Activated naive CD4-positive, alpha-beta T cell treated with anti-CD3 and anti-CD28 coated beads, Interleukin-2, amount 50 U/mL, for 16 hours (primary cell): ENCODE results near the gene TEX261.

ENCODE experiments used
- DNase-seq: peaks from one replicate; pipeline ENCODE4 v3.0.0-alpha.2; 2020

Gene TEX261

DNA sequence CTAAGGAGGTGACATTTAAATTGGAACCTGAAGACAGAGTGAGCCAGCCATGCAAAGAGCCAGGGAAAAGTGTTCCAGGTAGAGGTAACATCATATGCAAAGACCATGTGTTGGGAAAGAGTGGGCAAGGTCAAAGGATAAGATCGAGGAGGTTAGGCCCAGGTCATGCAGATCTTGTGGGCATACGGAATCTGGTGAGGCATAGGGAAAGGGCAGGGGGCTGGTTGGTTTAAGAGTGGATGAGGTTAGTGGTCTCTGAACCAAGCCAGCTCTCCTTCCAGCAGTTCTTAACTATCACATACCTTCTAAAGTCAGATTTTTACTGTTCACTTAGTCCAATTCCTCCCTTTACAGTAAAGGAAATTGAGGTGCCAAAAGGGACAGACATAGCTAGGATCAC is 13.3 kb downstream of the TEX261 start:
- DNase-seq = no peak

- DNase-seq = no peak
Measured at GRCh38 chr2:70979626-70980025, 15.0 kb downstream of the TEX261 start.

- DNase-seq = no peak
Measured at GRCh38 chr2:70979180-70979488, 15.5 kb downstream of the TEX261 start.

GRCh38 chr2:70978341-70979179 is 16.1 kb downstream of the TEX261 start, which contains the start of gene ANKRD53:
Gene ANKRD53, plus strand, starts transcription at chr2:70978630. Its CDS starts 16 bp downstream, at chr2:70978646.
- no peak for DNase-seq

GRCh38 chr2:70977605-70978205 is 17.0 kb downstream of the TEX261 start:
- no peak for DNase-seq

- DNase-seq = no peak
Measured at GRCh38 chr2:70975237-70975636, 19.4 kb downstream of the TEX261 start.

DNA sequence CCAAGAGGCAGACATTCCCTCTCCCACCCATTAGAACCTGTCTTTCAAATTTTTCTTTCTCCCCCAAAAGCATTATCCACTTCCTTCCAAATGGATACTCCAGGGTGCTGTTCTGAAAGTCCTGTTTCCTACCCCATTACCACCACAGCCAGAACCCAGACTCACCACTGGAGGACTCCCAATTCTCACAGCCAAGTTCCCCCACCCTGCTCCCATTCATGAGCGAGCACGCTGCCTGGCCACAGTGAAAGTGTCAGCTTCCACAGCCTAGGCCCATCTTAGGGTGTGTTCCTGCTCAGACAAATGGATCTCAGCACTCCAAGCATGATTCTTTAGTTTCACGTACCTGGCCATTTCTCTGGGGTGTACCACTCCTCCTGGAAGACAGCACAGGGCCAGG is 20.1 kb downstream of the TEX261 start:
- DNase-seq = no peak

- DNase-seq = no peak
Measured at GRCh38 chr2:70967189-70967588, 27.5 kb downstream of the TEX261 start.

- DNase-seq = no peak
Measured at GRCh38 chr2:70966681-70967080, 28.0 kb downstream of the TEX261 start.

- no peak for DNase-seq
Measured at GRCh38 chr2:70965506-70965905, 29.2 kb downstream of the TEX261 start.

DNA sequence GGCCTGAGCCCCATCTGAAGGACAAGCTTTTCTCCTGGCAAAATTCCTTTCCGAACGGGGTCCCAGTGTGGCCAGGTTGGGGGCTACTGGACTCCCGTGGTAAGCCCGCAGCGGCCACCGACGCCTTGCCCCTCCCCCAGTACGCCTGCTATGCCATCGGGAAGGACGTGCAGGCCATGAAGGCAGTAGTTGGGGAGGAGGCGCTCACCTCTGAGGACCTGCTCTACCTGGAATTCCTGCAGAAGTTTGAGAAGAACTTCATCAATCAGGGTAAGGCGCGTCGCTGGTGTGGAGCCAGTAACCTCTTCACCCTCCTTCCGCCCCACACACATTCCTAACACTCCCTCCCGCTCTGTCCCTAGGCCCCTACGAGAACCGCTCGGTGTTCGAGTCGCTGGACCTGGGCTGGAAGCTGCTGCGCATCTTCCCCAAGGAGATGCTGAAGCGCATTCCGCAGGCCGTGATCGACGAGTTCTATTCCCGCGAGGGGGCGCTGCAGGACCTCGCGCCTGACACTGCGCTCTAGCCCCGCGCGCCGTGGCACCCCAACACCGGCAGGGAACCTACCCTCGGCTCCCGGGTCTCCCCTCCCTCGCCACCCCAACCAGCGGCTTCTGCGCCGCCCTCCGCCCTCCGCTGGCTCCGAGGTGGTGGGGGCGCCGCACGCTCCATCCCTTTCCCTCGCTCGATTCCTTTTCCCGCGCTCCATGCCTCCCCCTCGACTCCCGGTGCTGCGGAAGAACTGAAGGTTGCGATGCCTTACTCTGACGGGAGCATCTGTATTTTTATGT is 29.9 kb downstream of the TEX261 start:
- peak; percentile 86 for DNase-seq

GRCh38 chr2:70964133-70964532 is 30.5 kb downstream of the TEX261 start:
- DNase-seq = no peak

DNA sequence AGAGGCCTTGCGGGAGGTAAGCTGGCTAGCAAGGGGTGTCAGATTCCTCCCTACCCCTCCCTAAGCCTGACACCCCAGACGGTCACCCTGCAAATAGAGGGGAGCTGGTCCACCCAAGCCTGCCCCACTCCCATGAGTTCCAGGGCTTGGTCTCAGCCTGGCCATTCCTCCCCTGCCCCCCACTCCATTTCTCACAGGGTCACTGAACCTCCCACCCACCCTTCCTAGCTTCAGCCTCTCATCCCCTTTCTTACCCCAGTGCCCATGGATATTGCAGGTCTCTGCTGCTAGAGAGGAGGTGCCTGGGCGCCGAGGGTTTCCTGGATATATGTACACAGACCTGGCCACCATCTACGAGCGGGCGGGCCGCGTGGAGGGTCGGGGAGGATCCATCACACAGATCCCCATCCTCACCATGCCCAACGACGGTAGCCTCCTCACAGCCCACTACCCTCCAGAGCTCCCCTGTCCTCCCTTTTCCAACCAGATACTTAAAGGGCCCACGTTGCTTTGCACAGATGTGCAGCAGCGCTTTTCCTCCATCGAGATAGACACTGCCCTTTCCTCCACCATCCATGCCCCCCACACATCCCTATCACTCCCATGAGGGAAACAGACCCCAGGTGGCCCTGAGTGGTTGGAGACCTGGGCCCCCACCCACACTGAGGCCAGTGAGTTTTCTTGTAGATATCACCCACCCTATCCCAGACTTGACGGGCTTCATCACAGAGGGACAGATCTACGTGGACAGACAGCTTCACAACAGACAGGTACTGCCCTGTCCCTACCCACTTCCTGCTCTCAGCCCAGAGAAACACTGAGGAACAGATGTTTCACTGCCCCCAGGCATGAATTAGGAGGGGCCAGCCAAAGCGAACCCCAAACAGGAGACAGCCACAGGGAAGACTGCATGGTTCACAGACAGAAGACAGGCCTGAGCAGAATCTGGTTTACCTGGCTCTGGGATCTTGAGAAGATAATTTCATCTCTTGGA is 31.5 kb downstream of the TEX261 start:
- no peak for DNase-seq

DNA sequence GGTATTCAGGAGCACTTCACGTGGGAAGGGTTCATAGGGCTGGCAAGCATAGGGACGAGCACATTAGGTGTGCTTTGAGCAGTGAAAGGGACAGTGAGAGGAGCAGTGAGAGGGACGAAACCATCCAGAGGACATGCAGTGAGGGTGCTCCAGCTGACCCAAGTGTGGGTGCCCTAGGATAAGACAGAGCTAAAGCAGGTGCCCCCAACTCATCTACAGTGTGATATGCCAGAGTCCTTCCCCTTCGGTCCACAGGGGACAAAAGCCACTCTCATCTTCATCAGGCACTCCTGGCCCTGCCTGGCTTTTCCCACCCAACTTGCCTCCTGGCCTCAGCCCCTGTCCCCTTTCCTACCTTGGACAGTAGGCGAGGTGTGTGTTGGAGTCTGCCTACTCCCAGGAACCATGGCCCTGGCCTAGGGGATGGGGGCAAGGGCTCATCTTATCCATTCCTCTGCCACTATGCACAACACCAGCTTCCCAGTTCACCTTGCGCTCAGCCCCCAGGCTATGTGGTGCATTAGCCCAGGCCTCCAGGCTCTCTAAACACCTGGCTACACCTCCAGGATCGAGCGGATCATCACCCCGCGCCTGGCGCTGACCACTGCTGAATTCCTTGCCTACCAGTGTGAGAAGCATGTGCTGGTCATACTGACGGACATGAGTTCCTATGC is 32.3 kb downstream of the TEX261 start:
- DNase-seq = no peak

GRCh38 chr2:70961648-70961994 is 33.1 kb downstream of the TEX261 start:
- no peak for DNase-seq

DNA sequence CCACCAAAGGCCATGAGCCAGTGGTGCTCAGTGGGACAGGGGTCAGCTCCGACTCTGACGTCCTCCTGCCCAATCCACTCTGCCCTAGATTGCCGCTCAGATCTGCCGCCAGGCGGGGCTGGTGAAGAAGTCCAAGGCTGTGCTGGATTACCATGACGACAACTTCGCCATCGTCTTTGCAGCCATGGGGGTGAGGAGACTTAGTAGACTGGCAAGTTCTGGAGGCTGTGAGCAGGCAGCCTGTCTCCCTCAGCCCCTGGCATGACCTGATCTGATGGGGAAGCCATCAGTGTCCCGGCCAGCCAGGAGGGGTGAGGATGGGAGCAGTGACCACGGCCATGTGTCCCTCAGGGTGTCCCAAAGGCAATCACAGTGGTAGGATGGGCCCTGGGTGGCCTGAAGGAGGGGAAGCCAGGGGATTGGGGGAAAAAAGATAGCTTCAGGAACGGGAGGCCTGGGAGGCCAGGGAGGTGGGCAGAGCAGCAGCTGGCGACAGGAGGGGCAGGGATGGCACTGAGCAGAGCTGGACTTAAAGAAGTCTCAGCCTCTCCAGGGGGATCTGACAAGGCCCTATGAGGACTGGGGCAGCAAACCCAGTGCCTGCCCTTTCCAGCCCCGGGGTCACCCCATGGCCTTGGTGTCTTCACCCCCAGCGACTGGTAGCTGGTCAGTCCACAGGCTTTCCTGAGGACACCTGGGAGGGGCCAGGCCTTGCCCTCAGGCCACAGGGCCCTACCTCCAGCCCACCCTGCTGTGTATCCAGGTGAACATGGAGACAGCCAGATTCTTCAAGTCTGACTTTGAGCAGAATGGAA is 33.6 kb downstream of the TEX261 start:
- DNase-seq = no peak

GRCh38 chr2:70959851-70960832 is 34.5 kb downstream of the TEX261 start:
- DNase-seq = no peak

GRCh38 chr2:70959271-70959761 is 35.4 kb downstream of the TEX261 start:
- no peak for DNase-seq

DNA sequence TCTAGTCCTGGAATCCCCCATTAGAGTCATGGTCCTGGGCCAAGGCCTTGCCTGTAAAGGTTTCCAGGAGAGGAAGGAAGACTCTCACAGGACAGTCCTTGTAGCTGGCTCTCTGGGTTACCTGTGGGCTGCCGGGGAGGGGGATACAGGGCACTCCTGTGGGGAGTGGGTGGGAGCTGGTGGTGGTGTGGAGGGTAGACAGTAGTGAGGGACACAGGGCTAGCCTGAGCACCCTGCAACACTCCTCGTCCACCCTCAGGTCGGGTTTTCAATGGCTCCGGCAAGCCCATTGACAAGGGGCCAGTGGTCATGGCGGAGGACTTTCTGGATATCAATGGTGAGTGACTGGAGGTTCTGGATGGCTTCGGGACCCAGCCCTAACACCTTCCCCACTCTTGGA is 35.9 kb downstream of the TEX261 start:
- DNase-seq = no peak

DNA sequence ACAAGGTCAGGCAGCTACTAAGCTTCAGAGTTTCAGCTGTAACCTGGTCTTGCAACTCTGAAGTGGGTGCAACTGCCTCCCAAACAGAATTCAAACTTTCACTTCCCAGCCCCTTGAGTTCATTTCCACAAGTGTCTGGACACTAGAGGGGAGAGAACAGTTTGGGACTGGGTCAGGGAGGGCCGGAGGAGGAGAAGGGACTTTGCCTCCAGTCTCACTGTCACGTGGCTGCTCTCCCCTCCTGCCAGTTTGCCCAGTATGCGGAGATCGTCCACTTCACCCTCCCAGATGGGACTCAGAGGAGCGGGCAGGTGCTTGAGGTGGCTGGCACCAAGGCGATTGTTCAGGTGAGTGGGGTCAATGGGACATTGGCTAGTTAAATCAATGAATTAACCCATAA is 36.9 kb downstream of the TEX261 start:
- no peak for DNase-seq
